ENCODE data around the gene ATXN1.
A peak's percentile ranks its signal among the peaks of the same experiment; 100 is the strongest.

ATXN1 gene

DNA sequence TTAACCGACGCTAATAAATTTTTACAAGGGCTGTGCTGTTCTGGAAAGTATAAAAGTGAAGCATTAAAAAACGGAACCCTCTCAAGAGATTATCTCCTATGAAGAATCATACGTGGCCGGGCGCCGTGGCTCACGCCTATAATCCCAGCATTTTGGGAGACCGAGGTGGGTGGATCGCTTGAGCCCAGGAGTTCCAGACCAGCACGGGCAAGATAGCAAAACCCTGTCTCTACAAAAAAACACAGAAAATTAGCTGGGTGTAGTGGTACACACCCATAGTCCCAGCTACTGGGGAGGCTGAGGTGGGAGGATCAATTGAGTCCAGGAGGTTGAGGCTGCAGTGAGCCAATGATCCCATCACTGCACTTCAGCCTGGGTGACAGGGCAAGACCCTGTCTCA, 439.4 kb downstream of the ATXN1 start:
- DNase-seq = no peak

- no peak for DNase-seq
Measured at GRCh38 chr6:16321341-16321710, 439.9 kb downstream of the ATXN1 start.

DNA sequence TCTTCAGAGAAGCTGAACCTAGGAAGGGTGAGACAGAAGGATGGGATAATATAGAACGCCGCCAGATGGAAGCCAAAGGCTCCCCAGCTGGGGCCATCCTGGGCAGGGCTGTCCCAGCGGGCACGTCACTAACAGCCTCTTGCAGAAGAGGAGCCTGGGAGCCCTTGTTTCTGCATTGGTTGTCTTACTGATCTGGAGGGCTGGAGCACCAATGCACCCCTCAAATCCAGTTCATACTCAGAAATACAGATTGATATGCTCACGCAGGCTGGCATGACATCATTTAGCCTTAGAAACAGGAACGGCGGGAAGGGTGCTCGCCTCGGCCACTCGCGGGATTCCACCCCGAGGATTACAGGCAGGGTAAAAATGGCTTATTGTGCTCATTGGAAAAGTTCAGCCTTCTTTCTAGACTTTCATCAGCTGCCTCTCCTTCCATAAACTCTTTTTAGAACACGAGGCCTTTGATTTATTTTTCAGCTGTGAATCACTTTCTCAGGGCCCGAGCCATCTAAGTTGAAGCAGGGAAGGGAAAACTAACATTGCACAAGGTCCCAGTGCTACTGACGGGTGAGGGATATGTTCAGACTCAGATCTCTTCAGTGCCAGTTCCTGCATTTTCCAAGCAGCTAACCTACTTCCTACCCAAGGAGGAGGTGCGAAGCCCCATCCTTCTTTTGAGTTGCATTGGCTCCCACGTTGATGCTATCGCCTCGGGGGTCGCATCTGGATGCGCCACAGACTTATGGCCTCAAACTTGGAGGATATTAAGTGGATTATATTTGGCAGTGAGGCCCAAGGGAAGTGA, 440.5 kb downstream of the ATXN1 start:
- DNase-seq = peak; percentile 22 to 27

- peak; percentile 61 to 74 for DNase-seq
Measured at GRCh38 chr6:16319813-16320532, 441.3 kb downstream of the ATXN1 start.

DNA sequence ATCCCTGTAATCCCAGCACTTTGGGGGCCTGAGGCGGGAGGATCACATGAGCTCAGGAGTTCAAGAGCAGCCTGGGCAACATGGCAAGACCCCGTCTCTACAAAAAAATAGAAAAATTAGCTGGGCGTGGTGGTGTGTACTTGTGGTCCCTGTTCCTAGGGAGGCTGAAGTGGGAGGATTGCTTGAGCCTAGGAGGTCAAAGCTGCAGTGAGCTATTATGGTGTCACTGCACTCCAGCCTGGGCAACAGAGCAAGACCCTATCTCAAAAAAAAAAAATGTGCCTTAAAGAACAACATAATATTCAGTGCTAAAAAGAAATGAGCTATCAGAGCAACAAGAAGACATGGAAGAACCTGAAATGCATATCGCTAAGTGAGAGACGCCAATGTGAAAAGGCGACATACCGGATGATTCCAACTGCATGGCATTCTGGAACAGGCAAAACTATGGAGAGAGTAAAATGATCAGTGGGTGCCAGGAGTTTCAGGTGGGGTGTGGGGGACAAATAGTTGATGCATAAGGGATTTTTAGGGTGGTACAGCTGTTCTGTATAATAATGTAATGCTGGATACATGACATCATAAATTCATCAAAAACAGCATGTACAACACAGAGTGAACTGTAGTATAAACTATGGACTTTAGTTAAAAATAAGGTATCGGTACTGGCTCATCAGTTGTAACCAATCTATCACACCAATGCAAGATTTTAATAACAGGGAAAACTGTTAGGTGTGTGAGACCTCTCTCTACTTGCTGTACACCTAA, 442.1 kb downstream of the ATXN1 start:
- DNase-seq = no peak

- peak; percentile 19 to 77 for DNase-seq
Measured at GRCh38 chr6:16318538-16318937, 442.7 kb downstream of the ATXN1 start.

GRCh38 chr6:16316741-16317251, 444.5 kb downstream of the ATXN1 start:
- DNase-seq = peak in 1 of 2 donors; percentile 57

DNA sequence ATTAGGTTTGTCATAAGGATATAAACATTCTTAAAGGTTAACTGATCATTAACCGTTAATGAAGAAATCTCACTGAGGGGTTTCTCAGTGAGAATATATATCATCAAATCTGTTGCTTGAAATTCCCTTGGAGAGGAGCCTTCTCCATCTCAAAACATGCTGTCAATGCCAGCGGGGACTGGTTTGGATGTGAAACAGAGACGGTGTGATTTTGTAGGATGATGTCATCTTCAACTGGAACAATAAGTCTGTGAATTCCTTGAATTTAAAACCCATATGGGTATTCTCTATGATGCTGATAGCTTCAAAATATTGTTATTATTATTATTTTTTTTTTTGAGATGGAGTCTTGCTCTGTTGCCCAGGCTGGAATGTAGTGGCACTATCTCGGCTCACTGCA, 447.0 kb downstream of the ATXN1 start:
- DNase-seq = no peak

GRCh38 chr6:16313732-16314131, 447.5 kb downstream of the ATXN1 start:
- no peak for DNase-seq

GRCh38 chr6:16311763-16312162, 449.5 kb downstream of the ATXN1 start:
- DNase-seq = no peak

DNA sequence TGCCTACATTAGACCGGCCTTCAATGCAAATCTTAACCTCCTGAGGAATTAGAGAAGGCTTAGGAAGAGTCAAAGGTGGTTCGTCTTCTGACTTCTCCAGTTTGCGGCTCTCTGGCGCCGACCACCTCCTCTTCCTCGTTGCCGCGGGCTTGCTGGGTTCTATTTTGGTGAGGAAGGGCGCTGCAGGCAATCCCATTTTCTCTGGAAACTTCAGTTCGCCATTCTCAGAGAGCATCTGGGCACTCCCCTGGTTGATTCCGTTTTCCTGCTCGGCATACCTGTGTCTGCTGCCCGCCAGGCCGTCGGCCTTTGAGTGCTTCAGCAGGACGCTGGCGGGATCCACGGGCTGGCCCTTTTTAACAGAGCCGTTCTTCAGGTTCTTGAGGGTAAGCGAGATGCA, 454.9 kb downstream of the ATXN1 start:
- DNase-seq = no peak

DNA sequence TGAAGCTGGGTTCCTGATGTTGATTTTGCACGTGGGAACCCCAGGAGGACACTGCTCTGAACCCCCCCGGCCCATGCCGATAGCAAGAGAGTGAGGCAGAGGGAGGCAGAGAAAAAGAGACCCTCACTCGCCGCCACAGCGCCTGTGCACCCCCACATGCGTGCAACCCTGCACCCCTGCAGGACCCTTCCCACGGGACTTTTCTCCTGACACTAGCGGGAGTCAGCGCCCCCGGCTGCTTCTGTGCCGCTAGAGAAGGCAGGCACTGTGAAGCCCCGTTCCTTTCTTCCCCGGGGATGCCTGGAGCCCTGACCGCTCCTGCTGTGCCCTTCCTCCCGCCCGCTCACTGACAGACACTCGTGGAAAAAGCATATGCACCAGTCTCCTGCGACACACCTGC, 455.5 kb downstream of the ATXN1 start:
- DNase-seq = no peak

- peak; percentile 52 to 82 for DNase-seq
Measured at GRCh38 chr6:16305246-16305725, 456.0 kb downstream of the ATXN1 start.

DNA sequence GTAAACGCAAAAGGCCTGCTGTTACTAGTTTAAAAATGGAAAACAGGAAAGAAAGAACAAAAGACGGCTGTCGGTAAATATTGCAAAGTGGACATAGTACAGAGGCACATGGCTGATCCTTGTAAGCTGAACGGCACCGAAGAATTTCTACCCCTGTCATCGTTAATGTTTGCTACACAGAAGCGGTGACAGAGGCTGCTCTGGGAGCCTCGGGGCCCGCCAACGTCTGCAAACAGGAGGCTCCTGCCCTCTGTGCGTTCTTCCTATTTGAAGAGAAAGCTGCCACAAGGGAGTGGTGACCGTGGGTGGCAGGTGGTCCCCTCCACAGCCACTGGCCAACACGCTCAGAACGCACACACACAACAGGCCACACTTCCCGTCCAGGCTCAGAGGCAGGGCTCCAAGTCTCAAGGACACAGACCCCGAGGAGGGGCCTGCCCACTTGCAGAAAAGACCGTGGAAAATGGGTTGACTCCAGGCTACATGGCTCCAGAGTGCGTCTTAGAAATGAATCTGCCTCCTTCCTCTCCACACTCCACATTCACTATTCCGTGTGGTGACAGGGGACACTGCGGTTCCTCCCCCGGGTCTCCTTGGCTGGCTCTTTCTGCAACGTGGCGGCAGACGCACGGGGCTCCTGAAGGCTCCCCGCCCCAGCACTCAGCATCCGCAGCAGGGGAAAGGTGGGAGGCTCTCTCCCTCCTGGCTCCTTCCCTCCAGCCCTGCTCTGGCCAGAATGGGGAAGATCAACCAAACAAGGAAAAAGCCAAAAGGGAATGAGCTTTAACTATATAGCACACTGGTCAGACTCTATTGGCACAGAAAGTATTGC, 458.3 kb downstream of the ATXN1 start:
- no peak for DNase-seq

GRCh38 chr6:16301511-16301910, 459.7 kb downstream of the ATXN1 start:
- DNase-seq = no peak

GRCh38 chr6:16299861-16300260, 461.4 kb downstream of the ATXN1 start:
- no peak for DNase-seq

GRCh38 chr6:16296061-16296670, 465.1 kb downstream of the ATXN1 start:
- no peak for DNase-seq

- no peak for DNase-seq
Measured at GRCh38 chr6:16295471-16295870, 465.8 kb downstream of the ATXN1 start.

- DNase-seq = no peak
Measured at GRCh38 chr6:16295060-16295459, 466.2 kb downstream of the ATXN1 start.

GRCh38 chr6:16294371-16294770, 466.9 kb downstream of the ATXN1 start:
- no peak for DNase-seq

- no peak for DNase-seq
Measured at GRCh38 chr6:16292942-16293341, 468.3 kb downstream of the ATXN1 start.

GRCh38 chr6:16292432-16292831, 468.8 kb downstream of the ATXN1 start:
- DNase-seq = no peak
